ENCODE measurements around the gene AGPS. TPM values are rescaled to one million over a fixed set of nuclear protein-coding genes. Genes with fewer than 3 reads are reported as not detected.
A peak's percentile ranks its signal among the peaks of the same experiment; 100 is the strongest.
"Not testable (repeated sequence)": the region's sequence is repeated elsewhere in the genome, so short reads cannot be mapped to it uniquely, and the experiment has no call there.

The AGPS gene
- total RNA-seq, 1 experiment from 2014 or later = 89.0 TPM

- DNase-seq (ENCODE audit: low read depth) = no peak
Observed at GRCh38 chr2:177548636-177549035, 156.1 kb downstream of the AGPS start.

DNA sequence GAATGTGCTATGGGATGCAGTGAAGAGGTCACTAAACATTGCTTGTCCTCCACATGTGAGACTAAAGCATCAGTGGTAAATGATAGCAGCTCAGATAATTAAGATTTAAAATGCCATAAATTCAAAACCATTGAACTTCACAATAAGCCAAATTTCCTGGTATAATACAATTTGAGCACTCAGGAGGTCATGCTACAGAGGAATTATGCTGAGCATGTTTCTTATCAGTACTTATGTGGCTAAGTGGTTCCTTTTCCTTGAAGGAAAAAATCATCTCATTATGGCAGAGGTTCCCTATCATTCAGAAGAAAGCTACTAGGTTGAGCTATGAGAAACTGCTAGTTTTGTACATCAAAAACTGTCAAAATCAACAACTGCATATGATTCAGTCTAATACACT lies 156.6 kb downstream of the AGPS start:
- no peak for DNase-seq (ENCODE audit: low read depth)

DNA sequence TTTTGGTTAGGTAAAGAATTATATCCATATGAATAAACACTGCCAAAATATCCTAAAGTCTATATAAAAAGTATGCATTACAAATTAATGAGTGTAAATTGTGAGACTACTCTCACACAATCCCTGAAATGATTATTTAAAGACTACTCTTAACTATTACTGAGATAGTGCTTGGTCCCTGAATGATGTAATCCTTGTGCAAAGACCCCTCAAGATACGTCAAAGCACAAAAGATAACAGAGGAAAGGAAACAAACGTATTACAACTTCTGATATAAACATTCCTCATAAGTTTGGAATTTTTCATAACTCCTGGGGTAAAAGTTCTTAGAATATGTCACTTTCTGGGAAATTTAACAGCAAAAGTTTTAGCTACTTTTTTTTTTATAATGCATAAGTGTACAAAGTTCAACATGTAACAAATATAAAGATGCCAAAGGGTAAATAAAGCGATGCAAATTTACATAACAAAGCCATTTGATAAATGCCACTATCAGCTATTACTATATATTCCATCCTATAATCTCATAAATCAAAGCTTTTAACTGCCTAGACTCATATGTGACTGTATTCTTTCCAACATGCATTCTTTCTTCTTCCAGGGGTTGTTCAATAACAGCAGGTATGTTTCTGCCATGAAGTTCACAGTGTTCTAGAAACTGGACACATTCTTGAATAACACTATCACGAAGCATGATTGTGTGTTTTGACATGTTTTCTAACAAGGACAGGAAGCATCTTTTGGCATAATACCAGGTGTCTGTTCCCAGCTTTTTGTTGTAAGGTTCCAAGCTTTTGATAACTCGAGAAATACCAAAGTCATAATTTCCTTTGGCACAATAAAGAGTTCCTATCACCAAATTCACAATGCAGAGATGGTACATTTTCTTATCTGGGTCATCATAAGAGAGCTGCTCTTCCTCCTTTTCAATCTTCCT lies 158.0 kb downstream of the AGPS start:
- DNase-seq (ENCODE audit: low read depth) = no peak

DNA sequence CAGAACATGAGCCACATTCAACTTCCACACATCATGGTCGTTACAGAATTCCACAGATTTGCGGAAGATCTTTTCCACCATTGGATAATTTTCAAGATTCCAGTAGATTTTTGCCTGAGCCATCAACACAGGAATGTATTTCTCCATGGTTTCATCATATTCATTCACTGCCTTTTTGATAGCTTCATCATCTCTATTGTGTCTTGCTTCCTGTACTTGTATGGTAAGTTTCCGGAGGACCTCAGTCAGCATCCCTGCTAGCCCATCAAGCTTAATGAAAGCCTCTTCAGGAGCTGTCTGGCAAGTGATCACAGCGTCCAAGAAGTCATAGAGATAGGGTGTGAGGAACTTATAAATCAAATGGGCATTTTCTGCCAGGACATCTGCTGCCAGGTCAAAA lies 158.8 kb downstream of the AGPS start:
- not testable (repeated sequence) for DNase-seq (ENCODE audit: low read depth)

DNA sequence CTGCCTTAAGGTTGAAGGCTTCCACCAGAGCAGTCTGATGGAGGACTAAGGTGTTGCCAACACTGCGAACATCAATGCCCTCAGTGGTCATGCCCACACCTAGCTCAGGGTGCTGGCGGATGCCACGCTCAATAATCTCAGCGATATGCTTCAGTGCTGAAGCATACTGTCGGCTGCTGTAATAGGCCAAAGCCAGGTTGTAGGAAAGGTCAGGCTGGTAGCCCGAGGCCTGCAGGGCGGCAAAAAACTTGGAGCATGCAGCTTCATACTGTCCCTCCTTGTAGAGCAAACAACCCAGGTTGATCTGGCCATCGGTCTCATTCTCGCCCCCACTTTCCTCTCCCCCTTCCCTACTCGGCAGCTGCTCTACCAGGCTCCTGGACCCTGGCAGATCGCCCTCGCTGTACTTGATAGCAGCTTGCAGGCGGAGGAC lies 159.4 kb downstream of the AGPS start:
- peak; percentile 6 for DNase-seq (ENCODE audit: low read depth)

GRCh38 chr2:177552422-177553175 lies 160.0 kb downstream of the AGPS start:
- peak; percentile 86 for DNase-seq (ENCODE audit: low read depth)

DNA sequence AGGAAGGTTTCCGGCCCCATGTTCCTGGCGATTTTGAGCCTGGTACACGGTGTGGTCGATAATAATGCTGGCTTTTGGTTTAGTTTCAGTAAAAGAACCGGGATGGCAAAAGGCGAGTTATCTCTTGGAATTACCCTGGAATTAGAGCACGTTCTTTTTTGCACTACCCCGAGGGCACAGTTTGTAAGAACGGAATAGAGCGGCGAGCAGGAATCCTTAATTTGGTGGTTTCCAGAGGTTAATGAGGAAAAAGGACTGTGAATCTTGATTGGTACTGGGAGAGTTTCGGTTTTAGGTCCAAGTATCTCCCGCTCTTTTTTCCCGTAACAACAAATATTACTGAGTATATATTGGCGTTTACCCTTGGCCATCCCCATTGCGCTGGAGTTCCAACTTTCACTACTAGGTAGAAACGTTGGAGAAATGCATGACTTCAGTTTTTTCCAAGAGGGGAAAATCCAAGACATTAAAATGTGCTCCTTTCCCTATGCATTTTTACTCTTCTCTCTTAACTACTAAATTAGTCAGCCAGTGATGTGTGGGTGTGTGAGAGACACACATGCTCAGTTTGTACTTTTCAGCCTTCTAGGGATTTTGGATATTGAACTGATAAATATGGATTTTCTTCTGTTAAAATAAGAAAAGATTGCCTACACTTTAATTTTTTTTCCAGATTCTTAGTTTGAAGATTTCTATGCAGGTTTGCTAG lies 160.8 kb downstream of the AGPS start:
- peak; percentile 36 for DNase-seq (ENCODE audit: low read depth)

DNA sequence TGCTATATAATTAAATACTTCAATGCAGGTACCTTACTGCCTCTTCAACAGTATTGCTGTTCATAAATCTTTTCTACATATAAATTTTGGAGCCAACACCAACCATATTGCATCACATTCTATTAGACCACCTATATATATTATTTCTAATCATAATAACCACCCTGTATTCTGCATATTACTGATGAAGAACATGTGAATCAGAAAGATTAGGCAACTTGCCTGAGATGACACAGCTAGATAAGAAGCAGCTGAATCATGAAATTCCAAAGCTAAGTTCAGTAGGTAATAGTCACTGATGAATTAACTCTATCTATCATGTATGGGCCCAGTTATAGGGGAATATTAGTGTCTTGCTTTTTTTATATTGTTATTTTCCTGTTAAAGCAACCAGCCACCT lies 161.8 kb downstream of the AGPS start:
- no peak for DNase-seq (ENCODE audit: low read depth)

DNA sequence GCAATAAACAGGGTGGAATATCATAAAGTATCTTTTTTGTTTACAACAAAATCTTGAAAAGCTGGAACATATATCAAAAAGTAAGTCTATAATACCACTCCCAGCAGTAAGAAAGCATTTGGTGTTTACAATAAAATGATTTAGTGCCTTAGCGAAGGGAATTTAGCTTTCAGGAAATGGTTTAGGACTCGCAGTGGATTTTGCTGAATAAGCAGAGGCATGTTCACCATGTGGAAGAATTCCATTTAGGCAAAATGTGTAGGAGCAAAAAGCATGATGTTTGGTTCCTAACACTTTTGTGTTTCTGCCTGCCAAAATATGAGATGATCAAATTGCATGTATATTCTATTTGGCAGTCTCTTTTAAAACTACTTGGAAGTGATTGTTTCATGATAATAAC lies 163.6 kb downstream of the AGPS start:
- no peak for DNase-seq (ENCODE audit: low read depth)

DNA sequence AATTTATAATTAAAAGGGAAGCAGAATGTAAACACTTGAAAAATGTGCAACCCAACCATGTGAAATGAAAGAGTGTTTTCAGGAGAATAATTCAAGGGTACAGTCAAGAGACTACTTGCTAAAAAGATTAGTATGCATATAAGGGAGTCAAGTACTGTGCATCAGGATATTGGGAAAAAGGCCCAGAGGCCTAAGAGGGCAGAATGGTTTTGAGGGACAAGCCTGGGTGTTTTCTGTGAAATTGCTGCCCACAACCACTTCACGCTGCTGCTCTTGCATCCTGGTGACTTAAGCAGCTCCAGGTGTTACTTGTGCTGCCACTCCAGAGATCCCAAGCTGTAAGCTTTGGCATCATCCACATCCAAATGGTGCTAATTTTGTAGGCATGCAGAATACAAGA lies 165.2 kb downstream of the AGPS start:
- no peak for DNase-seq (ENCODE audit: low read depth)

DNA sequence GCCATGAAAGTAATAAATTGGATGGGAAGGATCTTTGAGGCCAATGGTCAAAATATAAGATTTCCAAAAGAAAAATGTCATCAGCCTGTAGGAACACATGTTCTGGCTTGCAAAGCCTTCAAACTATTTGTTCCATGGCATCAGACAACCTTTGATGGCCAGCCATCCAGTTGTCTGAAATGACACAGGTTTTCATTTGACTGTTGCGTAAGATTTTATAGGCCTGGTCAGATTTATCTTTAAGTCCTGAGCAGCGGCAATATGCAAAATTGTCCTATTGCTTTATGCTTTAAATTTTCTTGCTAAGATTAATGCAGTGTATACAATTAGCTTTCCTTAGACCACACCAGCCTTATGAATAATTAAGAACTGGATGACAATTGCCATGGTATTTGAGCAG lies 167.1 kb downstream of the AGPS start:
- no peak for DNase-seq (ENCODE audit: low read depth)

GRCh38 chr2:177568390-177568789 lies 175.8 kb downstream of the AGPS start:
- no peak for DNase-seq (ENCODE audit: low read depth)

GRCh38 chr2:177568893-177569292 lies 176.3 kb downstream of the AGPS start:
- DNase-seq (ENCODE audit: low read depth) = no peak

- DNase-seq (ENCODE audit: low read depth) = no peak
Observed at GRCh38 chr2:177572236-177572671, 179.7 kb downstream of the AGPS start.

DNA sequence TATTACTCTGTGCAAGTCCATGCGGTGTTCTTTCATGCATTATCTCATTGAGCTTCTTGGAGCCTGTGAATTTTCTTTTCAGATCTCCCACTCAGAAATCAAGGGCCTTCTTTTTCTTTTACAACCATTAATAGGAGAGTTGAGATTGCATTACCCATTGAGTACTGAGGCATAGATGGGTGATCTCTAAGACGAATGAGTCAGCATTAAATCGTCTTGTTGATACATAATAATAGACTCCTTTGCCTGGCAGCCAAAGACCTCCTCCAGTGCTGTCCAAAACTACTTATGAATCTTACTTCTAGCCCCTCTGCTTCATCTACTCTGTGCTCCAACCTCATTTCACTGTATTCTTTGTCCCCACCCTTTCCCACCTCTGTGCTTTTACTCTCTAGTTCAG lies 180.5 kb downstream of the AGPS start:
- DNase-seq (ENCODE audit: low read depth) = peak; percentile 43

GRCh38 chr2:177574356-177574755 lies 181.8 kb downstream of the AGPS start:
- DNase-seq (ENCODE audit: low read depth) = peak; percentile 42

- no peak for DNase-seq (ENCODE audit: low read depth)
Observed at GRCh38 chr2:177575358-177575757, 182.8 kb downstream of the AGPS start.

GRCh38 chr2:177577075-177577474 lies 184.5 kb downstream of the AGPS start:
- DNase-seq (ENCODE audit: low read depth) = no peak

DNA sequence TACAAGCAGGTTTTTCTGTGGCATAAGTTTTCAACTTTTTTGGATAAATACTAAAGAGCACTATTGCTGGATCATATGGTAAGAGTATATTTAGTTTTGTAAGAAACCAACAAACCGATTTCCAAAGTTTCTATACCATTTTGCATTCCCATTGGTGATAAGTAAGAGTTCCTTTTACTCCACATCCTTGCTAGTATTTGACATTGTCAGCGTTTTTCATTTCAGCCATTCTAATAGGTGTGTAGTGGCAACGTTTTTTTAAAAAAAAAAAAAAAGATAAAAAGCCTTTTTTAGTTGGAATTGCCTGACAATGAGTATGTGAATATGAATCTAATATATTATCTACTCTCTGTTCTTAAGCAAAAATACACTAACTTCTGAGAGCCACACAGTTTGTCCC lies 185.9 kb downstream of the AGPS start:
- no peak for DNase-seq (ENCODE audit: low read depth)

DNA sequence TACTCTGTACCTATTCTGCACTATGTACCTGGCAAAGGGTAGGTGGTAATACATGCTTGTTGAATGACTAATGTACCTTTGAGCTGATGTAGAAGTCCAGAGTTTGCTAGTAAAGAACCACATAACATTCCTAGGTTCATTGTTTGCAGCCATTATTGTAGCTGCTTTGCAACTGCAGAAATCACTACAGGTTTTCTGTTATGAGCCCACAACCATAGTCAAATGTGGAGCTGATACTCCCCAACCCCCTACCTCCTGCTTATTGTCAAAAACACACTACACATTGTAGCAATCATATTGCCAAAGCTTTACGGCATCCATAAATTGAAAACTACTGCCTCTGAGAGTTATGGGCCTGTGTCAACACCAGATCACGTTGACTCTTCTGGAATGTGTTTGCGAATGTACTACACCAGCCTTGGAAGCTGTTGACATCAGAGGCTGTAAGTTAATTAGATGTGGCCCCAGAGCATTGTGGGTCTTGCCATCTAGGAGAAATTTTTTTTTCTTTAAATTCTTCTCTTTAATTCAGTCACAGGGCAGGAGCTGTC lies 187.0 kb downstream of the AGPS start:
- no peak for DNase-seq (ENCODE audit: low read depth)

DNA sequence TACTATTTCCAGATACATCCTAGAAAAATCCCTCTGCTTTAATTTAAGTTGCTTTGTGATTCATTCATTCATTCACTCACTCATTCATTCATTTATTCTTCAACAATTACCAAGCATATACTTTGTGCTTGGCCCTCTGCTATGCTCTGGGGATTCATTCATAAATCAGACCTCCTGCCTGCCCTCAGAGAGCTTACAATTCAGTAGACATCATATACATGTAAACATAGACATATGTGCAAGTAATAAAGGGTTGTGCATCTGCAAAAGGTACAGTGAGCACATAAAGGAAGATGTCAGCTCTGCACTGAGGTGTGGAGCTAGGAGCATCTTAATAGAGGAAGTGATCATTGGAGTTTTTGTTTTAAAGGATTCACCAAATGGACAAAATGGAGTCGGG lies 189.4 kb downstream of the AGPS start:
- no peak for DNase-seq (ENCODE audit: low read depth)
